Measurements from ENCODE around the gene ADGRL1.

Gene ADGRL1

GRCh38 chr19:14107581-14108461 is 98.1 kb downstream of the ADGRL1 start:
- no peak for DNase-seq

- DNase-seq, result no peak
Observed at GRCh38 chr19:14106840-14107239, 99.1 kb downstream of the ADGRL1 start.

- no peak for DNase-seq
Observed at GRCh38 chr19:14105680-14106079, 100.3 kb downstream of the ADGRL1 start.

GRCh38 chr19:14103310-14103709 is 102.7 kb downstream of the ADGRL1 start:
- DNase-seq, result no peak

- no peak for DNase-seq
Observed at GRCh38 chr19:14102756-14103155, 103.2 kb downstream of the ADGRL1 start.

GRCh38 chr19:14102102-14102696 is 103.8 kb downstream of the ADGRL1 start:
- DNase-seq, result no peak

GRCh38 chr19:14101003-14101545 is 104.9 kb downstream of the ADGRL1 start:
- no peak for DNase-seq

All from DMS 273 treated with DMSO at 0.1 percent for 48 hours (cell line).